NCI-H2107 (cell line): ENCODE measurements around the gene PKN1.

Experiments used
- DNase-seq: peaks from one replicate; lab custom pipeline; 2025; lab: John Stamatoyannopoulos, UW

PKN1 gene

DNA sequence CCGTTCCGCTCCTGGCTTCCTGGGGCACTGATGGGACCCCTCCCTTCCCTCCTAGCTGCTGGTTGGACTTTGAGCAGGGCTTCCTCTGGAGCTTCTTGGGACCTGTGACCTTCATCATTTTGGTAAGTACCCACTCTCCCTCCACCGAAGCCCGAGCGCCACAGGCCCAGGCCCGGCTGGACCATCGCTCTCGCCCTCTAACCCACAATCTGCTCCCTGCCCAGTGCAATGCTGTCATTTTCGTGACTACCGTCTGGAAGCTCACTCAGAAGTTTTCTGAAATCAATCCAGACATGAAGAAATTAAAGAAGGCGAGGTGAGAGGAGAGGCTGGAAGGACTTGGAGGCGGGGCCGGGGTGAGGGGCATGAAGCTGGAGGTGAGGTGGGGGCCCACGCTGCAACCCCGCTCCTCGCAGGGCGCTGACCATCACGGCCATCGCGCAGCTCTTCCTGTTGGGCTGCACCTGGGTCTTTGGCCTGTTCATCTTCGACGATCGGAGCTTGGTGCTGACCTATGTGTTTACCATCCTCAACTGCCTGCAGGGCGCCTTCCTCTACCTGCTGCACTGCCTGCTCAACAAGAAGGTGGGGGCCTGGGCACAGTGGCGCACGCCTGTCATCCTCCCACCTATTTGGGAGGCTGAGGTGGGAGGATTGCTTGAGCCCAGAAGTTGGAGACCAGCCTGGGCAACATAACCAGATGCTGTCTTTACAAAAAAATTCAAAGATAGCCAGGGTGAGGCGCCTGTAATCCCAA, 26.3 kb upstream of the PKN1 start:
- DNase-seq = no peak

DNA sequence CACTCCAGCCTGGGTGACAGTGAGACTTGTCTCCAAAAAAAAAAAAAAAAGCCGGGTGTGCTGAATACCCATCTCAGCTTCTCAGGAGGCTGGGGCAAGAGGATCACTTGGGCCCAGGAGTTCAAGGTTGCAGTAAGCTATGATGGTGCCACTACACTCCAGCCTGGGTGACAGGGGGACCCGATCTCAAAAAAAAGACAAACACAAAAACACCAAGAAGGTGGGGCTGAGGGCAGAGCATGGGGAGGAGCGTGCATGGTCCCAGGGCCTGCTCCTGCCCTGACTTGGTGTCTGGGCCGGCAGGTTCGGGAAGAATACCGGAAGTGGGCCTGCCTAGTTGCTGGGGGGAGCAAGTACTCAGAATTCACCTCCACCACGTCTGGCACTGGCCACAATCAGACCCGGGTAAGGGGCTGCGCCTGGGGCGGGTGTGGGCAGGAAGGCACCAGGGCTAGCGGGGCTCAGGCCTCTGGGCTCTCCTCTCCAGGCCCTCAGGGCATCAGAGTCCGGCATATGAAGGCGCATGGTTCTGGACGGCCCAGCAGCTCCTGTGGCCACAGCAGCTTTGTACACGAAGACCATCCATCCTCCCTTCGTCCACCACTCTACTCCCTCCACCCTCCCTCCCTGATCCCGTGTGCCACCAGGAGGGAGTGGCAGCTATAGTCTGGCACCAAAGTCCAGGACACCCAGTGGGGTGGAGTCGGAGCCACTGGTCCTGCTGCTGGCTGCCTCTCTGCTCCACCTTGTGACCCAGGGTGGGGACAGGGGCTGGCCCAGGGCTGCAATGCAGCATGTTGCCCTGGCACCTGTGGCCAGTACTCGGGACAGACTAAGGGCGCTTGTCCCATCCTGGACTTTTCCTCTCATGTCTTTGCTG, 25.3 kb upstream of the PKN1 start:
- no peak for DNase-seq

DNA sequence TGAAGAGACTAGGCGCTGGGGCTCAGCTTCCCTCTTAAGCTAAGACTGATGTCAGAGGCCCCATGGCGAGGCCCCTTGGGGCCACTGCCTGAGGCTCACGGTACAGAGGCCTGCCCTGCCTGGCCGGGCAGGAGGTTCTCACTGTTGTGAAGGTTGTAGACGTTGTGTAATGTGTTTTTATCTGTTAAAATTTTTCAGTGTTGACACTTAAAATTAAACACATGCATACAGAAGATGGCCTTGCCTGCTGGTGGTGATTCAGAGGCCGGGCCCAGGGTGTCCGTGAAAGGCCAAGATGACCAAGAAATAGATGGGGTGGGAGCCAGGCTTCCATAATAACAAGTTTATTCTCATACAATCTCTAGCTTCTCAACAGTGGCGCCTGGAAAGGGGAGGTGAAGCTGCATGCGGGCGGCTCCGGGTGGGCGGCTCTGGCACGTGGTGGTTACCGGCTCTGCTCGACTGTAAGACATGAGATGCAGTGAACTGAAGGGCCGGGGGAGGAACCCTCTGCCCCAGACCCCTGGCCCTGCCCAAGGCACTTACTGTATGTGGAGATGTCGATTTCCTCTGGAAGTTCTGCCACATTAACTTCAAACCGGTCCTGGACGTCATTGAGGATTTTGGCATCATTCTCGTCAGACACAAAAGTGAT, 24.5 kb upstream of the PKN1 start:
- DNase-seq = no peak

DNA sequence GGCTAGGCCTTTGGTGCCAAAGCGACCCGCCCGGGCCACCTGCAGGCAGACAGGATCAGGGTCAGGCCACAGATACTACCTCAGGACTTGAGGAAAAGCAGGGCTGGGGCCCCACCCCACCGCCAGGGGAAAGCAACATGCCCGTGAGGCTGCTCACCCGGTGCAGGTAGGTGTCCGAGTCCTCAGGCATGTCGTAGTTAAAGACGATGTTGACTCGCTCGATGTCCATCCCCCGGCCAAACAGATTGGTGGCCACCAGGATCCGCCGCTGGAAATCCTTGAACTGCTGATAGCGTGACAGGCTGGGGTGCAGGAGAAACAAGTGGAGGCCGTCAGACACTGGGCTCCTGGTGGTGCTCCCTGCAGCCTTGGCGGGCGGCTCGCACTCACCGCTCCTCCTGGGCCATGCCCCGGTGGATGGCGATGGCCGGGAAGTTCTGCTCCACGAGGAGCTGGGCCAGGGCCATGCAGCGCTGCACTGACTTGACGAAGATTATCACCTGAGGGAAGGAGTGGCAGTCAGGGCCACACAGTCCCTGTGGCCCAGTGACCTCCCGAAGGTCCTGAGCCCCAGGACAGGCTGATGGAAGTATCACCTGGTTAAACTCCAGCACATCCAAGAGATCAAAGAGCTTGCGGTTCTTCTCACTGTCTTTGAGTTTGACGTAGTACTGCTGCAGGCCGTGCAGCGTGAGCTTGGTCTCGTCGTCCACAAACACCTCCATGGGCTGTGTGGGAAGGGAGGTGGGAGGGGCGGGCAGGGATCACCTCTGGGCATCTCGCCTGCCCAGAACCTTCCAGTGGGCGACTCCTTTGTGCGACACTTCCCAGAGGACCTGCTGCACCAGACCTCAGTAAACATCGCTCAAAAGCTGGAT, 23.7 kb upstream of the PKN1 start:
- DNase-seq = no peak

DNA sequence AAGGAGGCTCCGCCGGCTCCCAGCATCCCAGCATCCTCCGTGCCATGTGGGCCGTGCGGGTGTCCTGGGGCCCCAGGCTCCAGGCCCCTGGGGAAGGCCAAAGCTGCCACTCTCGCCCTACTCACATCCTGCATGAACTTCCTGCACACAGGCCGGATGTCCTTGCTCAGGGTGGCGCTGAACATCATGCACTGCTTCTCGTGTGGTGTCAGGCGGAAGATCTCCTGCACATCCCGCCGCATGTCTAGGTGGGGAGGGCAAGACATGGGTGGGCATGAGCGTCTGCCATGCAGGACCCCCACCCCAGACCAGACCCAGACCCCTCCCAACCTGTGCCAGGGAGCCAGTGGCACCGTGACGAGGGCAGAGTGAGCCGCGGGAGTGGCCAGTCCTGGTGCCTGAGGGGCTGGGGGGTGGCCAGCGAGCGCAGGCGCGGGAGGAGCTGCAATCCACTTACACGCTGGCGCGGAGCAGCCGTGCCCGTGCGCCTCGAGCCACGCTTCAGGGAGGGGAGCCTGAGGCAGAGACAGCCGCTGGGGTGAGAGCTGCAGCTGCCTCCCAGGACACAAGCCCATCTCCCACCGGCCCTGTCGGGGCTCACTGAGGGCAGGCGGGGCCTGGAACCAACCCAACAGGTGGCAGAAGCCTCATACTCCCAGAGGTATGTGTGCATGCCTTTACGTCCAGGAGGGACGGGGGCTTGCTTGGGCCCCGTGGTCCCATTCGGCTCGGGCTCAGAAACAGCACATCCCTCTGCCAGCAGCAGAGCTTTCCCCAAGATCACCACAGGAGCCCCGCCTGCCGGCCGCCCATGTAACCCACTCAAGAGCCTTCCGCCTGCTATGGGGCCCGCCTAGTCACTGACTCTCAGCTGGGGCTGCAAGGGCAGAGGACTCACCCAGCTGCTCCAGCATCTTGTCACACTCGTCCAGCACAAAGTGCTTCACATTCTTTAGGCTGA, 22.7 kb upstream of the PKN1 start:
- DNase-seq = peak; percentile 43

DNA sequence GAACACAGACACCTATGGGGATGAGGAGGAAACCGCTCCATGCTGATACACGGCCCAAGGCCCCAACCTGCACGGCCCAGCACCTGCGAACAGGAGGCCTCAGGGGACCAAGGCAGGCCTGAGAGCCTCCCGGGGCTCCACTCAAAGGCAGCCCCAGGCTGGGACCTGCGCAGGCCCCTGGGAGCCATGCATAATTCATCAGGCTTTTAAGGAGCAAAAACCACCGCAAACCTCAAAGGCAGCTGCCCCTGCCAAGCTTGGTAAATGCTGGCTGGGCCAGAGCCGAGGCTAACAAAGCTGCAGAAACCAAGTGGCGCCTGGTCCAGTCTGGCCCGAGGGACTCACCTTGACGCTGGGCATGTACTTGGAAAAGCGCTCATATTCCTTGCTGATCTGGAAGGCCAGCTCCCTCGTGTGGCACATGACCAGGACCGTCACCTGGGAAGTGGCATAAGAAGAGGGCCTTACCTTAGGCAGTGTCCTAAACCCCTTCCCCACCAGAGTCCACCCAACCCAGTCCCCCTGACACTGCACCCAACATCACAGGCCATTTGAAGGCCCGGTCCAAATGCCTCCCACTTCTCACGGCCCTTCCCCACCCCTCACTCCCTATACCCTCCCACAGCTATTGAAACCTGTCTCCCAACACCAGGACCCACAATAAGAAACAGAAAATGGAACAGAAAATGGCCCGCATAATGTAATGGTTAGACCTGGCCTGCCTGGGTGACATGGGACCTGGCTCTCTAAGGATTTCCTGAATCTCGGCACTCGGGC, 21.8 kb upstream of the PKN1 start:
- peak; percentile 83 for DNase-seq

DNA sequence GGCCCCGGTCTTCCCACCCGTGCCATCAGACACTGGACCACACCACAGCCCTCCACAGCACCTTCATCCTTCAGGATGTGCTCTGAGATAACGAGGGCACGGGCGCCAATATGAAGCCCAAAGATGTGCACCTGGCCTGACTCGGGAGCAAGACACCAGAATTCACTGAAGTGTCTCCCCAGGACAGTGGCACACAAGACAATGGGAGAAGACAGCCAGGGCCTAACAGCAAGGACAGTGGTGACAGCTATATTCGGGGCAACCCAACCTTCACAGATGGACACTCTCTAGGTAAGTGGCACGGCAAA, 21.2 kb upstream of the PKN1 start:
- no peak for DNase-seq

DNA sequence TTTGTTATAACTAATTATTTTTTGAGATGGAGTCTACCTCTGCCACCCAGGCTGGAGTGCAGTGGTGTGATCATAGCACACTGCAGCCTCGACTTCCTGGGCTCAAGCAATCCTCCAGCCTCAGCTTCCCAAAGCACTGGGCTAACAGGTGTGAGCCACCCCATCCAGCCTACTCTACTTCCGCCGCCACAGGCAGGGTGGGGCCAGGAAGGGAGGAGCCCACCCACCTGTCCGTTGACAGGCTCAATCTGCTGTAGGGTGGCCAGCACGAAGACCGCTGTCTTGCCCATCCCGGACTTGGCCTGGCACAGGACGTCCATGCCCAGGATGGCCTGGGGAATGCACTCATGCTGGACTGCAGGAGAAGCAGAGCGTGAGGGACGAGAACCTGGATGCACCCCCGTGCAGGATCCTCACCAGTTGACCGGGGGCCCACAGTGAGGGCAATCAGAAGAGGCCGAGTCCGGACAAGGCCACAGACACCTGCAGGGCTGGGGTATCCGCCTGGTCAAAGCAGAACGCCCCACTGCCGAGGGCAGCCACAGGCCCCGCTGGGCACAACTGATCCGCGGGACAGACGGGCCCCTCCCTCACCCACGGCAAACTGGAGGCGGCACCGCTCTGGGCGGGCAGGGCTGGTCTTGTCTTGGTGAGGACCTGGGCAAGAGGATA, 20.6 kb upstream of the PKN1 start:
- no peak for DNase-seq

DNA sequence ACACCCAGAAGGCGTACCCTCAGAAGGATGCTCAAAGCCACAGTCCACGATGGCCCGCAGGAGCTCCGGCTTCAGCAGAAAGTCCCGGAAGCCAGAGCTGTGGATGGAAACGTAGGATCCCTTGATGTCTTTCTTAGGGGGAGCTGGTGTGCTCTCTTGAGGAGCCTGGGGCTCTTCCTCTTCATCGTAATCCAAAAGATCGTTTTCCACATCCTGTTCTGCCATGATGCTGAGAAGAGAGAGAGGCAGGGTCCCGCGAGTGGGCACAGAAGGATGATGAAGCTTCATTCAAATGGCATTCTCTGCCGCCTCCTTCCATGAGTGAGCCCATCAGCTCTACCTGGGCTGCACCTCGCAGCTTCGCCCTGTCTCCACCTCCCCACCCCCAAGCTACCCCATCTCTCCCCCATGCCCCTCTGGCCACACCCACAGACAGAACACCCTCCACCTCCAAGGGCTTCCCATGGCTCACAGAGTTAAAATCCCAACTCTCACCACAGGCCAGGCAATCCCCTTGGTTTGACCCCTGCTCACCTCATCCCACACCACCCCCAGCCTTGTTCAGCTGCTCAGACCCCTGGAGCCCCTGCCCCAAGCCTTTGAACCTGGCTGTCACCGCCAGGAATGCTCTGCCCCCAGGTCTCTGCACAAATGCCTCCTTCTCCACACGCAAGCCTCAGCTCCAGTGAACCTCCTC, 20.0 kb upstream of the PKN1 start:
- DNase-seq = no peak

DNA sequence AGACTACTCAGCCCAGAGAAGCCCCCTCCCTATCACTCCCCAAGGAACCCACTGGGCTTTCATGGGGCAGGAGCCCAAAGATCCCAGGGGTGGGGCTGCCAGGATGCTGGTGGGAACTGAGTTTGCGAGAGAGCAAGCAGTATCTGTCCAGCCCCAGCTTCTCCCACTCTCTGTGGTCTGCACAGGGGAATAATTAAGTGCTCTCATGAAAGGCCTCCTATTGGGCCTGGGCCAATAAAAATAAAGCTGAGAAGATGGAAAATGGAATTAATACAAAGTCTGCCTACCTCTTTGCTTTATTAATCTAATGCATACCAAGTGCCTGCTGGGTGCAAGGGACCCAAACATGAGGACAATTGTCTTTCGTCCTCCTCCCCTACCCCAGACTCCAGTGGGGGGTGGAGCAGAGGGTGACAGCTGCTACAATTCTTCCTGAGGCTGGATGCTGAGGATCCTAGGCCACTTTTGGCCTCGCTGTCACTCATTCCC, 19.4 kb upstream of the PKN1 start:
- DNase-seq = peak; percentile 8

DNA sequence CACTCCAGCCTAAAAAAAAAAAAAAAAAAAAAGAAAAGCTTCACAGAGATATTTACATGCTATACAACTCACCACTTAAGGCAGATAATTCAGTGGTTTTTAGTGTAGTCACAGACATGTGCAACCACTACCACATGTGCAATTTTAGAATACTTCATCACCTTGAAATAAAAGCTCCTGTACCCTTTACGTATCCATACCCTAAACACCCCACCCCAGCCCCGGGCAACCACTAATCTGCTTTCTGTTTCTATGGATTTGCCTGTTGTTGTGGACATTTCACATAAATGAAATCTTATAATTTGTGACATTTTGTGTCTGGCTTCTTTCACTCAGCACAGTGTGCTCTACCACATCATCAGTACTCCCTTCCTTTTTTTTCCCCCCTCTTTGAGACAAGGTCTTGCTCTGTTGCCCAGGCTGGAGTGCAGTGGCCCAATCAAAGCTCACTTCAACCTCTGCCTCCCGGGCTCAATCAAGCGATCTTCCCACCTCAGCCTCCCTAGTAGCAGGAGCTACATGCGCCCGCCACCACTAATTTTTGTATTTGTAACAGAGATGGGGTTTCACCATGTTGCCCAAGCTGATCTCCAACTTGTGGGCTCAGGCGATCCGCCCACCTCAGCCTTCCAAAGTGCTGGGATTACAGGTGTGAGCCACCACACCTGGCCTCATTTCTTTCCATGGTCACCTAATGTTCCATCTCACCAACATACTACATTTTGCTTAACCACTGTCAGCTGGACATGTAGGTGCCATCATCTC, 18.0 kb upstream of the PKN1 start:
- no peak for DNase-seq

DNA sequence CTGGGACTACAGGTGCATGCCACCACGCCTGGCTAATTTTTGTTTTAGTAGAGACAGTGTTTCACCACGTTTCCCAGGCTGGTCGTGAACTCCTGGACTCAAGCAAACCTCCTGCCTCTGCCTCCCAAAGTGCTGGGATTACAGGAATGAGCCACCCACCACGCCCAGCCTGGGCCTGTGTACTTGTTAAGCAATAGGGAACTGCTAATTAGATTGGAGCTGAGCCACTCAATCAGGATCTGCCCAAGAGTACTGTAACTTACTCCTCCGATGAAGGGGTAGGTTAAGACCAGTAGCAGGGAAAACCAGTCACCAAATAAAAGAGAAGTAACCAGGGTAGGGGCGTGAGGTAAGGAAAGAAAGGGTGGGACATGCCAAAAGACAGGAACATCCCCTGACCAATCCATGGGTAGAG, 16.3 kb upstream of the PKN1 start:
- no peak for DNase-seq

DNA sequence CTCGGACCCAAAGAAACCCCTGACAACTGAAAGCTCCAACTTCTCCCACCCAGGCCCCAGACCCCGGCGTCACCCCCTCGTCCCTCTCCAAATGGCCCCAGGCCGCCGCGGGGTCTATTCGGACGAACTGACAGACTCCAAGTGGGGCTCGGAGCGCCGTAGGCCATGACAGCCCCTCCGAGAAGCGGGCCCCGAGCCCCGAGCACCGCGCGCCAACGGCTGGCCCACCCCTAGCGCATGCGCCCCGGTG, 14.3 kb upstream of the PKN1 start:
- DNase-seq = no peak

DNA sequence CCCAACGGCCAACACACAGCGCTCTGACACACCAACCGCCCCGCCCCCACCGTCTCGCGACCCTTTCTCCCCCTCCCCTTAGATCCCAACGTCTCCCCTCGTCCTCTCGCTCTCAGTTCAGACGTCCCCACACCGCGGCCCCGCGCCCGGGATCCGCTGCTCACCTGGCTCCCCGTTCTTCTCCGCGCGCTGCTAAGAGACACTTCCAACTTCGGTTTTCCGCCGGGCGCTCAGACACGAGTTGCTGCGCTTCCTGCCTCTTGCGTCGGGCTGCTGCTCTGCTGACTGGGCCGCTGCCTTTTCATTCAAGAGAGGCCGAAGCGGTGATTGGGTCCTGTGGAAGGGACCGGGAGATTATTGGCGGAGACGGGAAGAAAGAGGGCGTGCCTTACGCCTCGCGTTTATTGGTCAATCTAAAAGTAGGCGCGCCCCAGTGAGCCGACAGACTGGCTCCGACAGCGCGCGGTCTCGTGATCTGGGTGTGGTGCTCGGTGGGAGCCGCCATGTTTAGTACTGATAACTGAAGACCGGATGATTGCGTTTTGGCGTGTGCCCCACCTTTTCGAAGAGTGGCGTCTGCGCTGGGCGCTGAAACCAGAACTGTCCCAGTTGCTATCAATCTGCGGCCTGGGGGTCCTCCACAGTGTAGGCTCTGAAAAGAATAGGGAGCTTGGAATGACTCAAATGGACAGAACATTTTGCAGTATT, 13.8 kb upstream of the PKN1 start, which contains the start of gene DDX39A:
Gene DDX39A, minus strand, starts transcription at position 236 of the 708 bp plus-strand sequence. CDS start 6,121 bp downstream, outside the sequence.
- peak; percentile 97 for DNase-seq

DNA sequence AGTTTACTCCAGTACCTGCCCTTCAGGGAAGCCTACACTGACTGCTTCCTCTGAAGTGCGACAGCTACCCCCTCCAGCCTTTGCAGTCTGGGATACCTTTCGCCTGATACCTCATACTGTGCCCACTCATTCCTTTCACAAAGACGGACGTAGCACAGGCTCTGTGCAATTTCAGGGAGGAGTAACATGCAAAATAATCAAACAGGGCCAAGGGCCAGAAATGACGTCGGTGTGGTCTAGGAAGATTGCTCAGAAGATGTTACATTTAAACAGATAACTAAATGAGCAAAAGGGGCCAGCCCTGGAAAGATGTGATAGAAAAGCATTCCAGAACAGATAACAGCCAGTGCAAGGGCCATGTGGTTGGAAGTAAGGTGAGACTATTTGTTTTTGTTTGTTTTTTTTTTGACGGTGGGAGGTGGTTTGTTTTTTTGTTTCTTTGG, 7.4 kb upstream of the PKN1 start:
- DNase-seq = no peak

DNA sequence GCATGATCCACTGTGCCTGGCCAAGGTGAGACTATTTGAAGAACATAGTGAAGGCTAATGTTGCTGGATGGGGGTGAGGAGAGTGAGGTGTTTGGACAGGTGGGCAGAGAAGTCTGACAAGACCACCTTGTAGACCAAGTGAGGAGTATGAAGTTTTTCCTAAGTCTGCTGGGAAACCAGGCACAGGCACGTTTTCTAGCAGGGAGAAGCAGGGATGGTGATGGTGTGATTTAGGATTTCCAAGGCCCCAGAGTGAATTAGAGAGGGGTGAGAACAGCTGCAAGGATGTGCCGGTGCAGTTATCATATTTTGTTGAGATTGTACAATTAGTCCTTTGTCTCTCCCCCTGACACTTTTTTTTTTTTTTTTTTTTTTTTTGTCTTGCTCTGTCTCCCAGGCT, 5.6 kb upstream of the PKN1 start:
- no peak for DNase-seq

DNA sequence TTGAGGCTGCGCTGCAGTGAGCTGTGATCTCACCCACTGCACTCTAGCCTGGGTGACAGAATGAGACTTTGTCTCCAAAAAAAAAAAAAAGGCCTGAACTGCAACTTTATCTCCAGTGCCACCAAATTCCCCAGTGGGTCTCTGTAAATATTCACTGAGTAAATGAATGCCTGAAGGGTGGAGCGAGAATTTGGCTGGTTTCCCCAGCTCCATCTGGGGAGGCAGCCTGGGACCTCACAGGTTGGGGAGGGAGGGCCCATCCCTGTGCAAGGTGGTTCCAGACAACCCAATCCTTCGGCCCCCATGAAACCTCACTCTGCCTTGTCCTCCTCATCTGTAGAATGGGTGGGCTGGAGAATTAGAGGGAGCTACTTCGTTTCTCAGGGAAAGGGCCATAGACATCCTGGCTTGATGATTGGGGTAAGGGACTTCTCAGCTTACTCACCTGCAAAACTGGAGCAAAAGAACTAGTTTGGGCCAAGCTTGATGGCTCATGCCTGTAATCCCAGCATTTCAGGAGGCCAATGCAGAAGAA, 4.2 kb upstream of the PKN1 start:
- no peak for DNase-seq
